ENCODE results near the gene AIF1. TPM values are rescaled to one million over a fixed set of nuclear protein-coding genes. Genes with fewer than 3 reads are reported as not detected.

Gene AIF1
- polyA plus RNA-seq, 4 donors: 5.6 to 102 (median 48.9) TPM

DNA sequence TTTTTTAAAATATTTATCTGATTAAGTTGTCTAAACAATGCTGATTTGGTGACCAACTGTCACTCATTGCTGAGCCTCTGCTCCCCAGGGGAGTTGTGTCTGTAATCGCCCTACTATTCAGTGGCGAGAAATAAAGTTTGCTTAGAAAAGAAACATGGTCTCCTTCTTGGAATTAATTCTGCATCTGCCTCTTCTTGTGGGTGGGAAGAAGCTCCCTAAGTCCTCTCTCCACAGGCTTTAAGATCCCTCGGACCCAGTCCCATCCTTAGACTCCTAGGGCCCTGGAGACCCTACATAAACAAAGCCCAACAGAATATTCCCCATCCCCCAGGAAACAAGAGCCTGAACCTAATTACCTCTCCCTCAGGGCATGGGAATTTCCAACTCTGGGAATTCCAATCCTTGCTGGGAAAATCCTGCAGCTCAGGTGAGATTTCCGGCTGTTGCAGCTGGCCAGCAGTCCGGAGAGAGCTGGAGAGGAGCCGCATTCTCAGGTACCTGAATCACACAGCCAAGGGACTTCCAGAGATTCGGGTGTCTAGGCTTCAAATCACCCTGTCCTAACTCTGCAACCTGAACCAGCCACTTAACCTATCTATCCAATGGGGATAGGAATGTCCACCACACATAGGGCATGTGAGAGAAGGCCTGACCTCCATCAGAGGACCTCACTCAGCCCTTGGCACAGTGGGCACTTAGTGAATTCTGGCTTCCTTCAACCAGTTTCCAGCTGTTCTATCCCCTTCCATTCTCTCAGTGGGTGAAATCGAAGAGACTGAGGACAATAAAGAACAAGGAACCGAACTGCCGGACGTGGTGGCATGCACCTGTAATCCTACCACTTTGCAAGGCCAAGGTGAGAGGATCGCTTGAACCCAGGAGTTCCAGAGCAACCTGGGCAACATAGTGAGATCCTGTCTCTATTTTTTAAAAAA is 36.6 kb upstream of the AIF1 start:
- 74 to 78% (median 77%) methylated on average over 12 of the region's 12 CpGs for WGBS, 3 donors
- H3K36me3 ChIP-seq (ENCODE audit: control insufficient read depth in 3 of 3, insufficient read depth in 2 of 3, low read depth in 1 of 3, low read length in 3 of 3): no peaks in the 10 kb centered on the region
- no peak for DNase-seq
- H3K27me3 ChIP-seq (ENCODE audit: control insufficient read depth in 3 of 3, insufficient read depth in 3 of 3, low read length in 3 of 3): peaks cover 0 to 29% (median 0%) of the 10 kb centered on the region in 3 donors
- H3K4me1 ChIP-seq (ENCODE audit: control insufficient read depth in 3 of 3, insufficient read depth in 2 of 3, low read depth in 1 of 3, low read length in 2 of 3): peaks cover 0 to 9% (median 0%) of the 10 kb centered on the region in 3 donors
- H3K9me3 ChIP-seq (ENCODE audit: control insufficient read depth in 2 of 2, insufficient read depth in 1 of 2, low read depth in 1 of 2, low read length in 1 of 2): peaks cover 0 to 4% of the 10 kb centered on the region in 2 donors
- H3K4me3 ChIP-seq (ENCODE audit: low read depth in 1 of 3, low read length in 3 of 3): no peak overlapping the region
- no peak for FAIRE-seq
- H3K27ac ChIP-seq (ENCODE audit: low read depth in 1 of 3, low read length in 2 of 3): no peak overlapping the region

DNA sequence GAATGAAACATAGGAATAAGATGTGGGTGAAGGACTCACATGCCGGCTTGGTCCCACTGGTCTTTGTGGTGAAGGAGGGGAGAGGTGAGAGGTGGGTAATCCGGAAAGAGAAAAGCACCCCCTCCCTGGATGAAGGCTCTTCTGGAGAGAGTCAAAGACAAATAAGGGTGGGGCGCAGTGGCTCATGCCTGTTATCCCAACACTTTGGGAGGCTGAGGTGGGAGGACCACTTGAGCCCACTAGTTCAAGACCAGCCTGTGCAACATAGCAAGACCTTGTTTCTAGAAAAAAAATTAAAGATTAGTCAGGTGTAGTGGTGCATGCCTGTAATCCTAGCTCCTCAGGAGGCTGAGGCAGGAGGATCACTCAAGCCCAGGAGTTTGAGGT is 35.9 kb upstream of the AIF1 start:
- FAIRE-seq: no peak

DNA sequence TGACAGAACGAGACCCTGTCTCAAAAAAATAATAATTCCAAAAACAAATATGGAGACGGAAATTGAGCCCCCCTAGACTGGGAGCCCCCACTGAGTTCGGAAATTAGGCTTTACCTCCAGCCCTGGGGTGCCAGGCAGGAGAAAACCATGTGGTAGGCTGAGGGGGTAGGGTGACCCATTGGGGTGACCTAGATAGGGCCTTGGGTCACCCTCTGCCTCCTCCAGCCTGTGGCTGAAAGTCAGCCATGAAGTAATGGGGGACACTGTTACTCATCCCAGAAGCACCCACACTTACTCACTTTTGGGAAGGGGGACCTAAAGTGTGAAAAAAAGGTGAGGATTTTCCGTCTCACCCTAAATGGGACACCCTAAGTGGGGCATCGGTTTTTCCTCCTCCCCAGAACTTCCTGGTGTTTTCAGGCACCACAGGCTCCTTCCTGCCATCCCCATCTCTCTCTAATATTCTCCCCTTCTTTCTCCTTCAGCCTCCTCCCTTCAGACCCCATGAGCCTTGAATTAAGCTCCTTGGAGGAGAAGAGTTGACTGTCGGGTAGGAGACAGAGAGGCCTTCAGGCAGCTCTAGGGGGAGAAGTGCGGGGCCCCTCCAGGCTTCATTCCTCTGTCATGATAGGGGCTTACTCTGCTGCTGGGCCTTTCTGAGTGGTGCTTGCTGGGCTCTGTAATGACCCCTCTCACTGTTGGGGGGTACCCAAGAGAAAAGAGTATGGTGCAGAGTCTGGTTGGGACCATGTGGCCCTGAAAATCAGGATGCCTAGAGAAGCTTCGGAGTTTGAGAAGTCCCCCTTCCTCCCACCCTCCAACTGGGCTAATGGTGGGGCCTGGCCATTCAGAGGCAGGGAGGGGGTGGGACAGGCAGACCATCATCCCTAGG is 35.2 kb upstream of the AIF1 start:
- H3K27ac ChIP-seq (ENCODE audit: low read depth in 1 of 3, low read length in 2 of 3): peak overlapping the region in 1 of 3 donors; percentile 36
- H3K4me1 ChIP-seq (ENCODE audit: control insufficient read depth in 3 of 3, insufficient read depth in 2 of 3, low read depth in 1 of 3, low read length in 2 of 3): peaks cover 0 to 9% (median 0%) of the 10 kb centered on the region in 3 donors
- FAIRE-seq: no peak
- whole genome bisulfite sequencing, 3 donors: 80 to 93% (median 91%) methylated on average over 8 of the region's 8 CpGs
- peaks cover 0 to 4% of the 10 kb centered on the region in 2 donors for H3K9me3 ChIP-seq (ENCODE audit: control insufficient read depth in 2 of 2, insufficient read depth in 1 of 2, low read depth in 1 of 2, low read length in 1 of 2)
- H3K27me3 ChIP-seq (ENCODE audit: control insufficient read depth in 3 of 3, insufficient read depth in 3 of 3, low read length in 3 of 3): peaks cover 0 to 17% (median 0%) of the 10 kb centered on the region in 3 donors
- no peaks in the 10 kb centered on the region for H3K36me3 ChIP-seq (ENCODE audit: control insufficient read depth in 3 of 3, insufficient read depth in 2 of 3, low read depth in 1 of 3, low read length in 3 of 3)
- H3K4me3 ChIP-seq (ENCODE audit: low read depth in 1 of 3, low read length in 3 of 3): peak overlapping the region in 1 of 3 donors; percentile 11
- DNase-seq: no peak

More for the DNA sequence above, 35.9 kb upstream of the AIF1 start:
- peaks cover 0 to 4% of the 10 kb centered on the region in 2 donors for H3K9me3 ChIP-seq (ENCODE audit: control insufficient read depth in 2 of 2, insufficient read depth in 1 of 2, low read depth in 1 of 2, low read length in 1 of 2)
- no peaks in the 10 kb centered on the region for H3K36me3 ChIP-seq (ENCODE audit: control insufficient read depth in 3 of 3, insufficient read depth in 2 of 3, low read depth in 1 of 3, low read length in 3 of 3)
- WGBS, 3 donors: 82 to 89% (median 87%) methylated on average over 3 of the region's 3 CpGs
- H3K27ac ChIP-seq (ENCODE audit: low read depth in 1 of 3, low read length in 2 of 3): no peak overlapping the region
- H3K27me3 ChIP-seq (ENCODE audit: control insufficient read depth in 3 of 3, insufficient read depth in 3 of 3, low read length in 3 of 3): peaks cover 0 to 23% (median 0%) of the 10 kb centered on the region in 3 donors
- H3K4me1 ChIP-seq (ENCODE audit: control insufficient read depth in 3 of 3, insufficient read depth in 2 of 3, low read depth in 1 of 3, low read length in 2 of 3): peaks cover 0 to 9% (median 0%) of the 10 kb centered on the region in 3 donors
- DNase-seq: no peak
- no peak overlapping the region for H3K4me3 ChIP-seq (ENCODE audit: low read depth in 1 of 3, low read length in 3 of 3)

DNA sequence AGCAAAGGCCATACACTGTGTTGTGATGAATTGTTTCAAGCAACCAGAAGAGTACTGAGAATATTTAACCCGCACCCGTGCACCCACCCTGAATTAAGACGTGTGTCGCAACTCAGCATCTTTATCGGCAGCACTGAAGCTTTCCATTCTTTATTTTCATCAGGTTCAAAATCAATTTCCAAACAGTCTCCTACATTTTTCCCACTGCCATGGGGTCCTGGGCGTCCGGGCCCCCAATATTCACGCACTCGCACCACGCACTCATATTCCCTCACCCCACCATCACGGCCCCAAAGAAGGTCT is 34.6 kb upstream of the AIF1 start:
- DNase-seq (no peak), FAIRE-seq (no peak)
- H3K4me3 ChIP-seq (ENCODE audit: low read depth in 1 of 3, low read length in 3 of 3): peak overlapping the region; percentile 60 to 71 (median 71)

DNA sequence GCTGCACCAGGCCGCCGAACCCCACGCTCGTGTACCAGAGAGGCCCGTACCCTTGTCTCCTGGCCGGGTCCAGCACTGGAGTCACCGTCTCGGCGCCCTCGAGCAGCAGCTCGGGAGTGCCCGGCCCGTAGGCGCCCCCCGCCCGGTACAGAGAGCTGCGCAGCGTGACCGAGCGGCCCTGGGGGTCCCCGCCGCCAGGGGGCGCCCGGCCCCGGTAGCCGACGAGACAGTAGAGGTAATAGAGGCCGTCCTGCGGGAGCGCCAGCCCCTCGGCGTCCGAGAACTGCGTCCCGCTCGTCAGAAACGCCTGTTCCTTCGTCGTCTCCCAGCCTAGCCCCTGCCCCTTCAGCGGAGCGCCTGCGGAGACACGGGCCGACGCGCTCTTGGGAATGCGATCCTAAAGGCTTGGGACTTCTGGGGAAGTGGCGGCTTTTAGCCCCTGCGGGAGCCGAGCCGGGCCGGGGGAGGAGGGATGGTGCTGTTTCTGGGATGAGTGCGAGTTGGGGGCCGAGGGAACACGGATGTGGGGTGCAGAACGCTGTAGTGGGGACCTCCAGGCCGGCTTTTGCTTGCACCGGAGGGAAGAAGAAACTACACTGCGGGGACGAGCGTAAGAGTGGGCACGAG is 34.1 kb upstream of the AIF1 start:
- DNase-seq (peak; percentile 69 to 89), FAIRE-seq (no peak)
- H3K36me3 ChIP-seq (ENCODE audit: control insufficient read depth in 3 of 3, insufficient read depth in 2 of 3, low read depth in 1 of 3, low read length in 3 of 3): no peaks in the 10 kb centered on the region
- 0% methylated on average over 53 to 62 of the region's 62 CpGs for WGBS, 3 donors
- H3K4me3 ChIP-seq (ENCODE audit: low read depth in 1 of 3, low read length in 3 of 3): peak overlapping the region; percentile 60 to 71 (median 71)
- peaks cover 0 to 11% (median 0%) of the 10 kb centered on the region in 3 donors for H3K27me3 ChIP-seq (ENCODE audit: control insufficient read depth in 3 of 3, insufficient read depth in 3 of 3, low read length in 3 of 3)
- peak overlapping the region; percentile 43 to 84 (median 59) for H3K27ac ChIP-seq (ENCODE audit: low read depth in 1 of 3, low read length in 2 of 3)
- H3K4me1 ChIP-seq (ENCODE audit: control insufficient read depth in 3 of 3, insufficient read depth in 2 of 3, low read depth in 1 of 3, low read length in 2 of 3): peaks cover 0 to 9% (median 0%) of the 10 kb centered on the region in 3 donors
- peaks cover 0 to 4% of the 10 kb centered on the region in 2 donors for H3K9me3 ChIP-seq (ENCODE audit: control insufficient read depth in 2 of 2, insufficient read depth in 1 of 2, low read depth in 1 of 2, low read length in 1 of 2)

More for the DNA sequence above, 34.6 kb upstream of the AIF1 start:
- peaks cover 0 to 4% of the 10 kb centered on the region in 2 donors for H3K9me3 ChIP-seq (ENCODE audit: control insufficient read depth in 2 of 2, insufficient read depth in 1 of 2, low read depth in 1 of 2, low read length in 1 of 2)
- 29 to 47% (median 41%) methylated on average over 11 of the region's 11 CpGs for WGBS, 3 donors
- H3K4me1 ChIP-seq (ENCODE audit: control insufficient read depth in 3 of 3, insufficient read depth in 2 of 3, low read depth in 1 of 3, low read length in 2 of 3): peaks cover 0 to 9% (median 0%) of the 10 kb centered on the region in 3 donors
- H3K27me3 ChIP-seq (ENCODE audit: control insufficient read depth in 3 of 3, insufficient read depth in 3 of 3, low read length in 3 of 3): peaks cover 0 to 15% (median 0%) of the 10 kb centered on the region in 3 donors
- peak overlapping the region in 2 of 3 donors; percentile 37 to 84 for H3K27ac ChIP-seq (ENCODE audit: low read depth in 1 of 3, low read length in 2 of 3)
- no peaks in the 10 kb centered on the region for H3K36me3 ChIP-seq (ENCODE audit: control insufficient read depth in 3 of 3, insufficient read depth in 2 of 3, low read depth in 1 of 3, low read length in 3 of 3)

DNA sequence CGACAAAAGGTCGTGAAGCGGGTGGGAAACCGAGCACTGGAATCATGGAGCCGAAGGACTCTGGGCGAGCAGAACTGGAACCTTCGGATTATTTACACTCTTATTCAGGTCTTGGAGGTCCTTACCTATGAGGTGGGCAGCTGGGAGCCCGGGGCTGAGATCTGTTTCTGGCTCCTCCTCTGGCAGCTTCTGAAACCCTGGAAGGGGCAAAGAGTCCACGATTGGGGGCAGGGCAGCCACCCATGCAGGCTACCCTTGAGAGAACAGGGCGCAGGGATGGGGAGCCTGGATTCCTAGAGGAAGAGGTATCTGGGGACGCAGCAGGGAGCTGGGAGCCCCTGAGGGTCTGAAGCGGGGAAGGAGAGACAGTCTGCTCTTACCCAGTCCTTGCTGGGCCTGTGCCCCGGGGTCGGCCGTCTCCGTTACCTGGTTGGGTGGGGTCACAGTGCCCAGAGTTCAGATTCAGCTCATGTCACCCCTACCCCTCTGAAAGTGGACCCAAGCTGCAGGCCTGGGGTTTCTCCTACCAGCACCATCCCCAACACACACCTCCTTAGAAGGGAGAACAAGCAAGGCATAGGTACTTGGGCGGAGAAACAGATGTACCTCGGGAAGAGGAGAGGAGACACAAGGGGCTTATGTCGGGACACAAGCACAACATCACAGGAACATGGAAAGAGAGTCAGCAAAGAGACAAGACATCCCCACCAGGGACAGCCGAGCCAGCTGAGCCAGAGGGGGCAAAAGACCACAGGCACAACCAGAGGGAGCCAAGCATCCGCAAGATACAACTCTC is 33.4 kb upstream of the AIF1 start:
- peaks cover 0 to 11% (median 0%) of the 10 kb centered on the region in 3 donors for H3K27me3 ChIP-seq (ENCODE audit: control insufficient read depth in 3 of 3, insufficient read depth in 3 of 3, low read length in 3 of 3)
- H3K27ac ChIP-seq (ENCODE audit: low read depth in 1 of 3, low read length in 2 of 3): peak overlapping the region in 2 of 3 donors; percentile 43 to 84
- peak overlapping the region; percentile 60 to 71 (median 71) for H3K4me3 ChIP-seq (ENCODE audit: low read depth in 1 of 3, low read length in 3 of 3)
- H3K4me1 ChIP-seq (ENCODE audit: control insufficient read depth in 3 of 3, insufficient read depth in 2 of 3, low read depth in 1 of 3, low read length in 2 of 3): peaks cover 0 to 9% (median 0%) of the 10 kb centered on the region in 3 donors
- peaks cover 0 to 4% of the 10 kb centered on the region in 2 donors for H3K9me3 ChIP-seq (ENCODE audit: control insufficient read depth in 2 of 2, insufficient read depth in 1 of 2, low read depth in 1 of 2, low read length in 1 of 2)
- 19 to 22% (median 20%) methylated on average over 17 to 21 of the region's 21 CpGs for WGBS, 3 donors
- no peak for FAIRE-seq
- DNase-seq: peak; percentile 34 to 54
- H3K36me3 ChIP-seq (ENCODE audit: control insufficient read depth in 3 of 3, insufficient read depth in 2 of 3, low read depth in 1 of 3, low read length in 3 of 3): no peaks in the 10 kb centered on the region

DNA sequence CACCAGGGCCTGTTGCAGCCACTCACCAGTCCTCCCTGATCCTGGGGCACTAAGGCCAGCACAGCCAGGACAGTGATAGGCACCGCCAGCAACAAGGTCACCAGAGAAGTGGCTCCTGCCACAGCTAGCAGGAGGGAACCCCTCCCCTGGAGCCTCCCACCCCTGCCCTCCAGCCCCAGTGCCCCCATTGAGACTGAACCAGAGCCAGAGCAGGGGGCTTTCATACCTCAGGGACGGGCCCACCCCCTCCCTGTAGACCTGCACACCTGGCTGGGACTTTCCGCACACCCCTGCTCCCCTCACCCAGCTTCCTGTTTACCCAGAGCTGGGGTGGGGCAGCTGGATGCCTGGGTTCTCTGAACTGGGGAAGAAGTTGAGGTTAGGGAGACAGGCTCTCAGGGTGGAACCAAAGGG is 32.8 kb upstream of the AIF1 start, which contains the start of gene LTB:
TSS of gene LTB (minus strand) at position 195 of the 414 bp plus-strand sequence. CDS start at position 188, 7 bp downstream.
- peak within 1 kb of the TSS; percentile 60 to 71 (median 71) for H3K4me3 ChIP-seq (ENCODE audit: low read depth in 1 of 3, low read length in 3 of 3)
- H3K4me1 ChIP-seq (ENCODE audit: control insufficient read depth in 3 of 3, insufficient read depth in 2 of 3, low read depth in 1 of 3, low read length in 2 of 3): peaks cover 0 to 9% (median 0%) of the 10 kb centered on the region in 3 donors
- FAIRE-seq: no peak
- WGBS, 3 donors: 49 to 50% (median 49%) methylated on average over 3 of the region's 3 CpGs
- peaks cover 0 to 4% of the 10 kb centered on the region in 2 donors for H3K9me3 ChIP-seq (ENCODE audit: control insufficient read depth in 2 of 2, insufficient read depth in 1 of 2, low read depth in 1 of 2, low read length in 1 of 2)
- no peak for DNase-seq
- no peaks in the 10 kb centered on the region for H3K36me3 ChIP-seq (ENCODE audit: control insufficient read depth in 3 of 3, insufficient read depth in 2 of 3, low read depth in 1 of 3, low read length in 3 of 3)
- peaks cover 0 to 13% (median 0%) of the 10 kb centered on the region in 3 donors for H3K27me3 ChIP-seq (ENCODE audit: control insufficient read depth in 3 of 3, insufficient read depth in 3 of 3, low read length in 3 of 3)
- peak within 1 kb of the TSS; percentile 43 to 84 (median 59) for H3K27ac ChIP-seq (ENCODE audit: low read depth in 1 of 3, low read length in 2 of 3)
